HTERT RPE-1 (cell line): ENCODE results near the gene RXRG.

Experiments
- in situ Hi-C: fragments of 300-500 bp; cut with MboI; formaldehyde crosslinking; loops from 4 replicates; pipeline ENCODE4 v1.14.3; 2020; ENCODE audit warnings: low sequenced_read_pairs

RXRG gene

DNA sequence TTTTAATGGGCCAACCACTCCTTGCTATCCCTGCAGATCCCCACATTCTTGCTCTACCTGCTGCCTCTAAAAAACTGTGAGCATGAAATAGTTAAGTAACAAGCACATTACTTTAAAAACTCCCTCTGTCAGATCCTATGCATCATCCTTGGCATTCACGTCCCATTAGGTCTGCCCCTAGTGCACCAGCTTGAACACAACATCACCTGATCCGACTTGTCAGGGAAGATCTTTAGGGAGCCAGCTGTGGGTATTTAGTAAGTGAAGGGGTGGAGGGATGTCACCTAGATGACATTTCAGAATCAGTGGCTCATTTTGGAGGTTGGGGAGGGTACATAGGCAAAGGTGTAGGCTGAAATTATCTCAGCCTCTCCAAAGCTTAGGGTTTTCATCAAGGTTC lies 33.5 kb downstream of the RXRG start:
- in situ Hi-C loops, result no loop called here

- in situ Hi-C loops, result no loop called here
Measured at GRCh38 chr1:165409657-165410358, 35.1 kb downstream of the RXRG start.

DNA sequence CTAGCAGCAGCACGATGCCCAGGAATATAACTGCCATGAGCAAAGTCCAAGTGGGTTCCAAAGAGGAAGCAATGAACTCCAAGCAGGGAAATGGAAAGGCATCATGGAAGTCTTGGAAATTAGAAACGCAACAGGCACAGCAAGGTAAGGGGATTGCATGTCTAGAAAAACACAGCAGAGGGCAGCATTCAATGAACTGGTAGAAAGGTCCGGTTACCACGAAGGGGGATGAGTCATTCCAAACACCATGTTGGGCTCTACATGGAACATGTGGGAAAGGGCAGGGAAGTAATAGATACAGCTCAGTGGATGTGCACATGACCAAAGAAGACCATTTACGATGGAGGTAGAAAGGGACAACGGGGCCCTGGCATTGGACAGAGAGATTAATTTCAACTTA lies 36.4 kb downstream of the RXRG start:
- in situ Hi-C loops, result no loop called here

DNA sequence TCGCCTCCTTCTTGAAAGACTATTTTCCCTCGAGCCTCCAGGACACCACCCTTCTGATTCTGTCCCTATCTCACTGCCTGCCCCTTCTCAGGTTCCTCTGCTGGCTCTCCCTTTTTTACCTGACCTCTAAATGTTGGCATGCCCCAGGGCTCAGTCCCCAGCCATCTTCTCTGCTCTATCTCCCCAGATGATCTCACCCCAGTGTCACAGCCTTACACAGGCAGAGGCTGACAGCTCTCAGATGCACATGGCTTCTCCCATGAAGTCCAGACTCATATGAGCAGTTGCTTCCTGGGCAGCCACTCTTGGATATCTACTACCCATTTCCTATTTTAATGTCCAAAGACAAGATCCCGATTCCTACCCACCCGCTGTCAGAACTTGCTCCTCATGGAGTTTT lies 37.5 kb downstream of the RXRG start:
- in situ Hi-C loops, result no loop called here

DNA sequence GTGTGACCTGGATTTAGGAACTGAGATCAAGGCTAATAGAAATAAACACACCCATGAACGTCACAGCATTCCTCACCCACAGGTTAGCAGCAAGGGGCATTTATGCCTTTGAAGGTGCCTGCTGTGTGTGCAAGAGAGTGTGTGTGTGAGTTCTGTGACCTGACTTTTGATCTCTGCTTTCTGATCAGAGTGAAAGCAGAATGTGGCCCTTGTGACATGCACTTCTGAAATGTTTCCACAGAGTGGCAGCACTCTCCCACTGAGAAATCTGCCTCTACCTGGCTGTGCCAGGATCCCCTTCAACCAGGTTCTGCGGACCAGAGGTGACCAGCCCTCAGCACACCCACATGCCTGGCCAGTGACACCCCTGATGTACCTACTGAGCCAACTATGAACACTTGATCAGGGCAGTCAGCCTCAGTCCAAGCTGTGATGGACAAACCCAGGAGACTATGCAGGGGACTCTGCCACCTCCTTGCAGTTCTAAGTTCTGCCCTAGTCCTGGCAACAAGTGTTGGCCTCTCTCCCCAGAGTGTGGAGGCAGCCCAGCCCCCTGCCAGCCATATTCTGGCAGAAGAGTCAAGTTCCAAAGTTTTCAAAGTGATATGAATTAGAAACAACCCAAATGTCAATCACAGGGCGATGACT lies 41.0 kb downstream of the RXRG start:
- in situ Hi-C loops, result no loop called here

- in situ Hi-C loops, result no loop called here
Measured at GRCh38 chr1:165402517-165403111, 42.3 kb downstream of the RXRG start.

- in situ Hi-C loops, result no loop called here
Measured at GRCh38 chr1:165397944-165398343, 47.0 kb downstream of the RXRG start.

GRCh38 chr1:165395901-165396300 lies 49.0 kb downstream of the RXRG start:
- in situ Hi-C loops, result no loop called here

DNA sequence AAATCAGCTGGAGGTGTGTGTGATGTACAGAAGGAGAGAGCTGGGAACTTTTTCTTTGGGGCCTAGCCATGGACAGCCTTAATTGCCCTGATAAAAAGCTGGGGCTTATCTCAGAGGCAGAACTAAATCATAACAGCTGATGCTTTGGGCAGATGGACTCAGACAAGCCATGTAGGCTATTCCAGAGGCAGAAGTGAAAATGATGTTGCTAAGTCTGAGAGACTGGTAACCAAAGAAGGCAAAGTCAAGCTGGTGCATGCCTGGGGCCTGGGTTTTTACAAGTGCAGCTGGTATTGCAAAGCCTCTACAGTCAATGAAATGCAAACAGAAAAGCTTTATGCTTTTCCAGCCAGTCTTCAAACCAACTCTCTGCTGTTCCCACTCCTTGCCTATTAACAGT lies 49.4 kb downstream of the RXRG start:
- in situ Hi-C loops, result no loop called here

- in situ Hi-C loops, result no loop called here
Measured at GRCh38 chr1:165392634-165393571, 52.0 kb downstream of the RXRG start.

- in situ Hi-C loops, result no loop called here
Measured at GRCh38 chr1:165389609-165390008, 55.3 kb downstream of the RXRG start.

DNA sequence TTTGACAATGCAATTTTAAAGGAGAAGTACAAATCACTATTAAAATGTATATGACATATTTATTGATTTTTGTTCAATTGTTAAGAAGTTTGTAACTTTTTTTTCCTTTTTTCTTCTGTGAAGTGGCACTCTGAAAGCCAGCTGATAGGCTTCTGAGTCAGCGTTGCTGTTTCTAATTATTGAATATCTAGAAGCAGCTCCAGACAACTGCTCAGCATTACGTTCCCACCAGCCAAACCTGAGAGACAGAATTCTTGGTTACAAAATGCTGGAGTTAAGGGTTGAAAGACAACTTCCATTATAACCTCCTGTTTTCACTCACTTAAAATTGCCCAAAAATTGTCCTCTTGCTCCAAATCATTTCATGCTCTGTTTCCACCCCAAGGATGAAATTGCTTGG lies 57.0 kb downstream of the RXRG start:
- in situ Hi-C loops, result no loop called here

DNA sequence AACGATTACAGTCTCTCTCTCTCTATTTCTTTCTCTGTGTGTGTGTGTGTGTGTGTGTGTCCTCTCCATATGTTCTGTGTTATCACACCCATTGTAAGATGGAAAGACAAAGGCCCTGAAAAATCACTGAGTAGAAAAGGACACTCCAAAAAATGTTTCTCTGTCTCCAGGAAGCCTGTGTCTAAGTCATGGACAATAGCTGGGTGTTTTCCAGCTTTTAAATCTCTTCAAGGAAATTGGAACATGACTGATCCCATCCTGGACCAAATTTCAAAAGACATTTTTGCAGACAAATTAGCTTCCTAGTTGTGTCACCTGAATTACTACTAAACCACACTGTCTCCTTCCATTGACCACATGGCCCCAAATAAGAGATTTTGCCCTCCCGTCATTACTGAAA lies 57.4 kb downstream of the RXRG start:
- in situ Hi-C loops, result no loop called here

DNA sequence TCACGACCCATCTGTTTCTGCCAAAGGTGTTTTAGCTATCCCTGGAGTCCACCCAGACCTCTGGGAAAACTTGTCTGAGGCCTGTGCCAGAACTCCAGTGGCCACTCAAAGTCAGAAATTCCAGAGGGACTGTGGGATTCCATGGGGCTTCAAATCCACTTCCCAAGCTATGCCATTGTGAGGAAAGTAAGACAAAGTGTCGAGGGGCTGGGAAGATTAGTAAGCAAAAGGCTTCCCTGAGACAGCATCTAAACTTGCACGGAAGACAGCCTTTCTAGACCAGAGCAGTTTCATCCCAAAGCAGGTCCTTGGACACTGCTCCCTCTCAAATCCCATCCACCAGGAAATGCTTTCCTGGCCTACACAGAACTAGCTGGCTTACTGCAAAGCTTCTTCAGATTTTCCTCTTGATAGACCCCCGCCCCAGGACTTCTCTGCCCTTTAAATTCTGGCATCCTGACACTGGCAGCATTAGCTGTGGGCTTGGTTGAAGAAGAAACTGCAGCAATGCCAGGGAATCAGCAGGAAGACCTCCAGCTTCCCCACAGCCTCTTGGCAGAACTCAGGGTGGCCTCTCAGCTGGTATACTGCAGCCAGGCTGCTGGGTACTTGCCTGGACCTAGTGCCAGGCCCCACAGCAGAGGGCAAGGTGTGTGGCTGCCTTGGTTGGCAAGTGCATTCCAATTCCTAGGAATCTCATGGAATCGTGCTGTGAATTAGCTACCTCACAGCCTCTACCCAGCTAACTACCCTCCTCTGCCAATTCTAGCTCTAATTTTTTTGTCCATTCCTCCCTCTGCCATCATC lies 61.1 kb downstream of the RXRG start:
- in situ Hi-C loops, result no loop called here

GRCh38 chr1:165383067-165383466 lies 61.9 kb downstream of the RXRG start:
- in situ Hi-C loops, result no loop called here

GRCh38 chr1:165381745-165382505 lies 63.0 kb downstream of the RXRG start:
- in situ Hi-C loops, result no loop called here

- in situ Hi-C loops, result no loop called here
Measured at GRCh38 chr1:165376811-165377311, 68.1 kb downstream of the RXRG start.

DNA sequence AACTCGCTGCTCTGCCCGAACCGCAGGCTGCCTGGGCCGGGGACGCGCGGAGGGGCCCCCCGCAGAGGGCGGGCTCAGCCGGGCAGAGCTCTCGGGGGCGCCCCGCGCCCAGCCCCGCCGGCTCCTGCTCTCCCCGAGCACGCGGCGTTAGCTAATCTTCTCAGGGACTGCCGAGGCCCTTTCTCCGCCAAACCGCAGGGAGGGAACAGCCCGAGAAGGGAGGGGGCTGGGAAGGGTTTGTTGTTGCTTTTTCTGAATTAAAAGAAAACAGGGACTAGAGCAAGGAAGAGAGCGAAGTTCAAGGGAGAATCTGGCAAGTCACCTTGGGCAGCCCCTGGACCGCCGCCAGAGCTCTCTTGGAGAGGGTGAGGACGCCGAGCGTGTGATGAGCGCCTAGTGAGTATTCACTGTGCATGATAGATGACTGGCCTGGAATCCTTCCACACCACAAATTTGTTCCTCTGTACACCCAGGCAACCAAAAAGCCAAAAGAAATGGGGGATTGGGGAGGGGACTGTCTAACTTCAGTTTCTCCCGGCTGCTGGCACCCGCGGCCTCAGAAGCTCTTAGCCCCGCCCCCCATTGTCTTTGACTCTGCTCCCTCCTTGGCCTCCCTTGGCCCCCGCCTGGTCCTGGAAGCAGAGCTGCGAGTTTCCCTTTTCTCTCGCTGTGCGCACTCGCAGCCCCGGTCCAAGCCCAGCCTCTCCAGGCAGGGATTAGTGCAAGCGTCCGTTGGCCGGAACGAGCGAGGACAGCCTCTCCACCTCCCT lies 68.7 kb downstream of the RXRG start:
- in situ Hi-C loops, result no loop called here

GRCh38 chr1:165375623-165376022 lies 69.3 kb downstream of the RXRG start:
- in situ Hi-C loops, result no loop called here
